ENCODE results near the gene CRYBA2.
A peak's percentile ranks its signal among the peaks of the same experiment; 100 is the strongest.

Gene CRYBA2

DNA sequence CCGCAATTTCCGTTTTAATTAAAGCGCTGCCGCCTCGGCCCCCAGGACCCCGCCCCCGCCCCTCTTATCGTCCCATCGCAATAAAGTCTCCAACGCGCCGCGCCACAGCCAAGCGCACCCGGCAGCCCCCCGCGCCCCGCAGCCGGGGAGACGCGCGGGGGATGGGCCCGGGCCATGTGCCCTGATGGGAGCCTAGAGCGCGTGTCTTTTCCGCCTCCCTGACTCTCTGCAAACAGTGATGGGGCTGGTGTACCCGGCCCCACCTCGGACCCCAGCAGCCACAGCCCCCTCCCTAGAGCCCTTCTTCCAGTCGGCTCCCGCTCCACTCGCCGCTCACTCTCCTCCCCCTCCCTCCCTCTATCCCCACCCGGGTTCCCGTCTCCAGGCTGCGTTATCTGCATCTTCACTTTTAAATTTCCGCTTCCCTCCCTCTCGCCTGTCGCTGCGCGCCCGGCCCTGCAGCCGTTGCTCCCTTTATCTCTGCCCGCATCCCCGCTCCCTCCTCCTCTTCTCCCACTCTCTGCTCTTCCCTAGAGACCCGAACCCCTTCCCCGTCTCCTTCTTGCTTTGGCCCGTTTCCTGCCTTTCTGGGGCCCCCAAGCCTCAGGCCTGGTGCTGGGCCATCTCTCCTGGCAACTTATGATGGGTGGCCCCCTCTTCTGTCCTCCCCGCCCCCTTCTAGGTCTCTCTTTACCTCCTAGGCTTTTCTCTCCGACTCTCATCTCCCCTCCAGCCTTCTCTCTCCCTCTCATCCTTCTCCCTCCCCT is 7.7 kb downstream of the CRYBA2 start:
- peaks cover 18% of the 10 kb centered on the region for H3K4me1 ChIP-seq (ENCODE audit: insufficient read depth, low read length)

DNA sequence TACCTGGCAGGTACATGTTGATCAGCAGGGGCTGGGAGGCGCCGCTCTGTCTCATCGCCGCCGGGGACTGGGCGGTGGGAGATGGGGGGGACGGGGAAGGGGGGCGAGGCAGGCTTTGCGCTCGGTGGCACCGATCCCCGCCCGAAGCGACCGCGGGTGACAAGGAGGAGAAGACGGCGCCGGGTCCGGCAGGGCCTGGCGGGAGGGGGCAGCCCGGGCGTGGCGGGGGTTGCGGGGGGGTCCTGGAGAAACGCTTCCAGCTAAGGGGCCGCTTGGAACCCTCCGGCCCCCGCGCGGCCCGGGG is 8.2 kb downstream of the CRYBA2 start, which contains the start of gene FEV:
Gene FEV, minus strand, starts transcription at position 164 of the 304 bp plus-strand sequence. Its CDS starts 109 bp downstream, at position 55.
- Histone ChIP-seq H3K36me3 (ENCODE audit: insufficient read depth, low read length) (no peaks in the 10 kb centered on the region), H3K9me3 (ENCODE audit: low read length) (peaks cover 4% of the 10 kb centered on the region), H3K9ac (ENCODE audit: low read length) (no peak within 1 kb of the TSS), H3K27me3 (ENCODE audit: control insufficient read depth in 1 of 2, insufficient read depth in 2 of 2, low read length in 2 of 2) (peaks cover 66 to 88% of the 10 kb centered on the region in 2 donors), H3K4me3 (ENCODE audit: low read depth in 1 of 2, low read length in 2 of 2) (peak within 1 kb of the TSS in 1 of 2 donors; percentile 20), H3K27ac (ENCODE audit: low read depth, low read length) (no peak within 1 kb of the TSS), H3K4me1 (ENCODE audit: insufficient read depth, low read length) (peaks cover 18% of the 10 kb centered on the region)

More for the DNA sequence above, 7.7 kb downstream of the CRYBA2 start:
- peaks cover 71 to 94% of the 10 kb centered on the region in 2 donors for H3K27me3 ChIP-seq (ENCODE audit: control insufficient read depth in 1 of 2, insufficient read depth in 2 of 2, low read length in 2 of 2)
- no peak overlapping the region for H3K9ac ChIP-seq (ENCODE audit: low read length)
- no peak overlapping the region for H3K27ac ChIP-seq (ENCODE audit: low read depth, low read length)
- H3K4me3 ChIP-seq (ENCODE audit: low read depth in 1 of 2, low read length in 2 of 2) = no peak overlapping the region
- no peaks in the 10 kb centered on the region for H3K36me3 ChIP-seq (ENCODE audit: insufficient read depth, low read length)
- peaks cover 4% of the 10 kb centered on the region for H3K9me3 ChIP-seq (ENCODE audit: low read length)

DNA sequence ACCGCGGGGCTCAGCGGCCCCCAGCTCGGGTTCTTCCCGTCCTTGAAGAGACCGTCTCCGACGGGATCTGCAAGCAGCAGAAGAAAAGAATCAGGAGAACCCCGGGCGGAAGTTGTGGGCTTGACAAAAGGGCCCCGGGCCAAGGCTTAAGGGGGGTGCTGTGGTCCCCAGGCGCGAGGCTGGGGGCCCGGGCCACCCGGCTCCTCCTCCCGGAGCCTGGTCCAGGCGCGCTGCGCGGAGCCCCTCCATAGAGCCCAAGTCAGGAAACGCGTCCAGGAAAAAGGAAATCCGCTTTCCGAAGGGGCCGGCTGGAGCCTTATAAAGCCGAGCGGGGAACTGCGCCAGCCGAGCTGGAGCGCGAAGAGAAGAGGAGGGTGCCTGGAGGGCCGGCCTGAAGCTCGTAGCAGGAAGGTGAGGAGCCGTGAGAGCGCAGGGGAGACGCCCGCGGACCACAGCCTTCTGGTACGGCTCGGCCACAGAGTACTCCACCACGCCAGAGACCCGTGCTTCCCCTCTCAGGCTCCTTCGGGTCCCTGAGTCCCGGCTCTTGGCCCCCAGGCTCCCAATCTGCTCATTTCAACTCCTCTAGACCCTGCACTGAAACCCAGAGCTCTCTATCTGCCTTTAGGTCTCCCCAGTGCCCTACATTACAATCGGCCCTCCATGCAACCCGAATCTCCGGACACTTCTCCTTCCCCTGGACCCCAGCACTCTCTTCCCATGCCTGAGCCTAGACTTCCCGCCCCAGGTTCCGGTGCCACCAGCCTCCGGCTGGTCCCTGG is 8.8 kb downstream of the CRYBA2 start:
- H3K36me3 ChIP-seq (ENCODE audit: insufficient read depth, low read length) = no peaks in the 10 kb centered on the region
- H3K9ac ChIP-seq (ENCODE audit: low read length) = no peak overlapping the region
- no peak overlapping the region for H3K27ac ChIP-seq (ENCODE audit: low read depth, low read length)
- peak overlapping the region in 1 of 2 donors; percentile 20 for H3K4me3 ChIP-seq (ENCODE audit: low read depth in 1 of 2, low read length in 2 of 2)
- peaks cover 63 to 87% of the 10 kb centered on the region in 2 donors for H3K27me3 ChIP-seq (ENCODE audit: control insufficient read depth in 1 of 2, insufficient read depth in 2 of 2, low read length in 2 of 2)
- peaks cover 4% of the 10 kb centered on the region for H3K9me3 ChIP-seq (ENCODE audit: low read length)
- peaks cover 18% of the 10 kb centered on the region for H3K4me1 ChIP-seq (ENCODE audit: insufficient read depth, low read length)

DNA sequence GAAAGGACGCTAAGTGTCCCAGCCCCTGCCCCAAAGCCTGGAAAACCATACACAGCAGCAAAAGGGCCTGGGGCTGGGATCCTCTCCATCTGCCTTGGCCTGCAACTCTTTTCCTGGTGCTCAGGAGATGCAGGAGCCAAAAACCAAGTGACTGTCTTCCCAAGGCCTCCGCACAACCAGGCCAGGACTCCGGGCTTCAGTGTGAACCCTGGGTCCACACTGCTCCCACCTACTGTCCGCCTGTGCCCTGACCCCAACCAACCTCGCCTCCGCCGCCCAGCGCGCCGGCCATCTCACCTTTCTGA is 9.3 kb downstream of the CRYBA2 start:
- Histone ChIP-seq H3K4me3 (ENCODE audit: low read depth in 1 of 2, low read length in 2 of 2) (peak overlapping the region in 1 of 2 donors; percentile 20), H3K27ac (ENCODE audit: low read depth, low read length) (no peak overlapping the region), H3K4me1 (ENCODE audit: insufficient read depth, low read length) (peaks cover 18% of the 10 kb centered on the region), H3K9me3 (ENCODE audit: low read length) (peaks cover 4% of the 10 kb centered on the region), H3K9ac (ENCODE audit: low read length) (no peak overlapping the region), H3K36me3 (ENCODE audit: insufficient read depth, low read length) (no peaks in the 10 kb centered on the region), H3K27me3 (ENCODE audit: control insufficient read depth in 1 of 2, insufficient read depth in 2 of 2, low read length in 2 of 2) (peaks cover 63 to 85% of the 10 kb centered on the region in 2 donors)

DNA sequence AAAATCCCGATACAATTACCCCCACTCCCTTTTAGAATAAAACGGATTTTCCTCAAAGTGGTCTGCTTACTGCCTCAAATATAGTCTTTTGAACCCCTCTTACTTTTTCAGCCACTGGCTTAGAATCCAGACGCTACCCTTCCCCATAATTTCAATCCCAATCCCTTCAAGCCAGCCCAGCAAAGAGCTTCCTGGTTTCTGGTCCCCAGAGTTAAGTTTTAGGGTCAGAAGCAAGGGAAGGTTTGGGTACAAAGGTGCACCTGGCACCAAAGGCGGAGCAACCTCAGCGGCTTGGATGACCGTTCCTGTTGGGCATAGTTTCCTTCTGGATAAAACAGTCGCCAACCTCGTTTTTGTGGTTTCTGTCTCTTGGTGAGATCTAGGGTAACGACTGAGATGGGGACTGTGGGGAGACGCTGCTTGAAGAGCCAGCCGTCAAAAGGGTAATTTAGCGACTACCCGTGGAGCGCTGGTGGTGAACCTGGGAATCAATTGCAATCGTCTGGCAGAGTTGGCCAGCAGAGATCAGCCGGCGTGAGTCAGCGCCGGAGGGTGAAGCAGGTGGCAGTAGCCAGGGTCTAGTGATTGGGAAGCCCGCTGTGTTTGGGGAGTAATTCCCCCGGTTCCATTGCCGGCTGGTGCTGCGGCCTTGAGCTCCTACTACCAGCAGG is 9.8 kb downstream of the CRYBA2 start:
- Histone ChIP-seq H3K36me3 (ENCODE audit: insufficient read depth, low read length) (no peaks in the 10 kb centered on the region), H3K27ac (ENCODE audit: low read depth, low read length) (no peak overlapping the region), H3K9me3 (ENCODE audit: low read length) (peaks cover 4% of the 10 kb centered on the region), H3K27me3 (ENCODE audit: control insufficient read depth in 1 of 2, insufficient read depth in 2 of 2, low read length in 2 of 2) (peaks cover 60 to 85% of the 10 kb centered on the region in 2 donors), H3K4me1 (ENCODE audit: insufficient read depth, low read length) (peaks cover 18% of the 10 kb centered on the region), H3K9ac (ENCODE audit: low read length) (no peak overlapping the region), H3K4me3 (ENCODE audit: low read depth in 1 of 2, low read length in 2 of 2) (peak overlapping the region in 1 of 2 donors; percentile 13)

DNA sequence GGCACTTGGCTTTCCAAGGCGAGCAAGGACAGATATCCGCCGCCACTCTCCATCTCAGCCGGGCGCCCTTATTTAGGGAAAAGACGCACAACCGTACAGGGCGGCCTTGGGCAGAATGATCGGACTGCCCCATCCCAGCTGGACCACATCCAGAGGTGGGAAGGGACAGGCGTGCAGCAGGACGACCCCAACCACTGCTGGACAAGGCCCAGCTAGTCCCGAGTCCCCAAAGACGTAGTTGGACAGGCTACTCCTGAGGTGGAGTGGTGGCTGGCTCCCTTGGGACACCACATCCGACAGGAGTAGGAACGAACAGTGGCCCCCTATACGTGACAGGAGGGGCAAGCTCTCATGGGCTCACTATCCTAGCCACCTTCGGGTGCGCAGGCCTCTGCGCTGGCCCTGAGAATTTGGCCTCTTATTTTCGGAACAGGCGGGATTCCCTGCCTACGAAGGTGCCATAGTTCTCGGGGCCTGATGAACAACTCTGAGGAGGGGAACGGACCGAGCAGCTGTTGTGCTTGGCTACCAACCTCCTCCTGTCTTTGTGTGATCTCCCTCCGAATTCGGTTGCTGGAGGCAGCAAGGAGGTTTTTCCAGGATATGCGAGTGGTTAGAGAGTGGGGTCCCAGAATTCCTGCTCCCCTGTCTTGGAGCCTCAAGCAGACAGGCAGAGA is 10.5 kb downstream of the CRYBA2 start:
- Histone ChIP-seq H3K27me3 (ENCODE audit: control insufficient read depth in 1 of 2, insufficient read depth in 2 of 2, low read length in 2 of 2) (peaks cover 57 to 81% of the 10 kb centered on the region in 2 donors), H3K9me3 (ENCODE audit: low read length) (peaks cover 4% of the 10 kb centered on the region), H3K27ac (ENCODE audit: low read depth, low read length) (no peak overlapping the region), H3K36me3 (ENCODE audit: insufficient read depth, low read length) (no peaks in the 10 kb centered on the region), H3K4me3 (ENCODE audit: low read depth in 1 of 2, low read length in 2 of 2) (no peak overlapping the region), H3K4me1 (ENCODE audit: insufficient read depth, low read length) (peaks cover 18% of the 10 kb centered on the region), H3K9ac (ENCODE audit: low read length) (no peak overlapping the region)

DNA sequence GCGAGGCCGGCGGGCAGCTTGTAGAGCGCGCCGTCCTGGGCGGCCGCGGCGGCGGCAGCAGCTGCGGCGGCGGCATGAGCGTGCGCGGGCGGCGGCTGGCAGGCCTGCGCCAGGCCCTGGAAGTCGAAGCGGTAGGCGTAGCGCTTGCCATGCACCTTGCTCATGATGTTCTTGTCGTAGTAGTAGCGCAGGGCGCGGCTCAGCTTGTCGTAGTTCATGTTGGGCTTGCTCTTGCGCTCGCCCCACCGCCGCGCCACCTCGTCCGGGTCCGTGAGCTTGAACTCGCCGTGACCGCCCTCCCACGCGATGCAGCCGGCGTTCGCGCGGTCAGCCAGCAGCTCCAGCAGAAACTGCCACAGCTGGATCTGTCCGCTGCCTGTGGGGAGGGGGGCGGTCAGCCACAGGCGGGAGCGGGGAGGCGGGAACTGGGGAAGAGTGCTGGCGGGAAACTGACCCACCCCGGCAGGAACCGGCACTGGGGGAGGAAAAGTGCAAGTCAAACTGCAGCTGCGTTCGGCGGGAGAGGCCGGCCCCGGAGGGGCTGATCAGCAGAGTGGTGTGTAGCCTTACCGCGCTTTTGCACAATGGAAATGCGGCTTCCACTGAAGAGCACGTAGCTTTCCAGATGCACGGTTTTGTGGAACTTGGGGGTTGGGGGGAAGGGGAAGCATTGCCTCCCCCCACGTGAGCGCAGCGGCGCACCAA is 11.2 kb downstream of the CRYBA2 start:
- Histone ChIP-seq H3K9me3 (ENCODE audit: low read length) (peaks cover 4% of the 10 kb centered on the region), H3K9ac (ENCODE audit: low read length) (no peak overlapping the region), H3K36me3 (ENCODE audit: insufficient read depth, low read length) (no peaks in the 10 kb centered on the region), H3K27me3 (ENCODE audit: control insufficient read depth in 1 of 2, insufficient read depth in 2 of 2, low read length in 2 of 2) (peaks cover 52 to 82% of the 10 kb centered on the region in 2 donors), H3K4me1 (ENCODE audit: insufficient read depth, low read length) (peaks cover 18% of the 10 kb centered on the region), H3K27ac (ENCODE audit: low read depth, low read length) (no peak overlapping the region), H3K4me3 (ENCODE audit: low read depth in 1 of 2, low read length in 2 of 2) (peak overlapping the region; percentile 26 to 47)

DNA sequence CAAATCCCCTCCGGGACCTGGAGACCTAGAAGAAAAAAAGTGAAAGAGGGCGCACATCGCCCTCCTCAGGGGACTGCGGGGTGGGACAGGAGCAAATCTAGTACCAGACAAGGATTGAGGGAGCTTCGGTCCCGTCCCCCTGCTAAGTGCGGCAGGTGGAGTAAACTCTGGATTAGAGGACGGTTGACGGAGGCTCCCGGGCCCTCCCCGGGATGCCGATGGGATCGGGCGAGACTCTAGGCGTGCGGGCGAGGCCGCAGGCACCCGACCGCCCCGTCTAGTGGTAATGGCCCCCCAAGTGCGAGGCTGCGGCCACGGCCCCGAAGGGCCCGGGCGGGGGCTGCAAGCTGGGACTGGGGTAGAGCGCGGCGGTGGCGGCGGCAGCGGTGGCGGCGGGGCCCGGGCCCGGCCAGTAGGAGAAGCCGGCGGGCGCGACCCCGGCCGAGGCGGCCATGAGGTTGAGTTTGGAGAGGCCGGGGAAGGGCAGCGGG is 11.8 kb downstream of the CRYBA2 start:
- Histone ChIP-seq H3K9me3 (ENCODE audit: low read length) (peaks cover 4% of the 10 kb centered on the region), H3K9ac (ENCODE audit: low read length) (no peak overlapping the region), H3K4me3 (ENCODE audit: low read depth in 1 of 2, low read length in 2 of 2) (peak overlapping the region in 1 of 2 donors; percentile 47), H3K27ac (ENCODE audit: low read depth, low read length) (no peak overlapping the region), H3K27me3 (ENCODE audit: control insufficient read depth in 1 of 2, insufficient read depth in 2 of 2, low read length in 2 of 2) (peaks cover 46 to 78% of the 10 kb centered on the region in 2 donors), H3K4me1 (ENCODE audit: insufficient read depth, low read length) (peaks cover 18% of the 10 kb centered on the region), H3K36me3 (ENCODE audit: insufficient read depth, low read length) (no peaks in the 10 kb centered on the region)

DNA sequence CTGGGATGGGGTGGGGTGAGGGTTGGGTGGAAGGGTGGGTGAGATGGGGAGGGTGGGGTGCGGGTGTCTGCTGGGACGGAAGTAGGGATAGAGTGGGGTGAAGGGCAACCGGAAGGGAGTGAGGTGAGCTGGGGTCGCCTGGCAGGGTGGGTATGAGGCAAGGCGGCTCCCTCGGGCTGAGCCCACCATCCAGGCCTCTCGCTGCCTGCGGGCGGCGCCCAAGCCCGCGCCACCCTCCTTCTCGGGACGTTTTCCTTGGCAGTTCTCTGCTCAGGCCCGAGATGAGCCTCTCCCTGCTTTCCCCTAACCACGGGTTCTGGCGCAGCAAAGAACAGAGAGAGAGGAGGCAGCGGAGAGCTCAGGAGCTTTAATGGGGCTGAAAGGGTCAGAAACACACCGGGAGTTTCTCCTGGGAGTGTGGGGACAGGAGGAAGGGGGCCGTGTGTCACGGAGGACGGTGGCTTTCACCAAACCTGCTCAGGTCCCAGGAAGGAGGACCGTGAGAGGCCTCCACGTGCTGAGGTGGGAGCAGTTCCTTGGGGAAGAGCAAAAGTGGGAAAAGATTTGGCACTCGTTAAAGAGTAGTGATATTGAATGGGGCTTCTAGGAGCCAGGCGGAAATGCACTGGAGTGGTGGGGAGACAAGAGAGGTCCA is 12.4 kb downstream of the CRYBA2 start:
- H3K27me3 ChIP-seq (ENCODE audit: control insufficient read depth in 1 of 2, insufficient read depth in 2 of 2, low read length in 2 of 2) = peaks cover 40 to 76% of the 10 kb centered on the region in 2 donors
- peaks cover 18% of the 10 kb centered on the region for H3K4me1 ChIP-seq (ENCODE audit: insufficient read depth, low read length)
- H3K9me3 ChIP-seq (ENCODE audit: low read length) = peaks cover 4% of the 10 kb centered on the region
- H3K36me3 ChIP-seq (ENCODE audit: insufficient read depth, low read length) = no peaks in the 10 kb centered on the region
- H3K9ac ChIP-seq (ENCODE audit: low read length) = no peak overlapping the region
- no peak overlapping the region for H3K4me3 ChIP-seq (ENCODE audit: low read depth in 1 of 2, low read length in 2 of 2)
- H3K27ac ChIP-seq (ENCODE audit: low read depth, low read length) = no peak overlapping the region
